Nucleus accumbens (tissue), 56 donors: ENCODE measurements around the gene SNAI3.

Experiments used
- DNase-seq, 56 donors: peaks; one replicate each; lab custom pipeline; 2025; lab: John Stamatoyannopoulos, UW

SNAI3 gene

DNA sequence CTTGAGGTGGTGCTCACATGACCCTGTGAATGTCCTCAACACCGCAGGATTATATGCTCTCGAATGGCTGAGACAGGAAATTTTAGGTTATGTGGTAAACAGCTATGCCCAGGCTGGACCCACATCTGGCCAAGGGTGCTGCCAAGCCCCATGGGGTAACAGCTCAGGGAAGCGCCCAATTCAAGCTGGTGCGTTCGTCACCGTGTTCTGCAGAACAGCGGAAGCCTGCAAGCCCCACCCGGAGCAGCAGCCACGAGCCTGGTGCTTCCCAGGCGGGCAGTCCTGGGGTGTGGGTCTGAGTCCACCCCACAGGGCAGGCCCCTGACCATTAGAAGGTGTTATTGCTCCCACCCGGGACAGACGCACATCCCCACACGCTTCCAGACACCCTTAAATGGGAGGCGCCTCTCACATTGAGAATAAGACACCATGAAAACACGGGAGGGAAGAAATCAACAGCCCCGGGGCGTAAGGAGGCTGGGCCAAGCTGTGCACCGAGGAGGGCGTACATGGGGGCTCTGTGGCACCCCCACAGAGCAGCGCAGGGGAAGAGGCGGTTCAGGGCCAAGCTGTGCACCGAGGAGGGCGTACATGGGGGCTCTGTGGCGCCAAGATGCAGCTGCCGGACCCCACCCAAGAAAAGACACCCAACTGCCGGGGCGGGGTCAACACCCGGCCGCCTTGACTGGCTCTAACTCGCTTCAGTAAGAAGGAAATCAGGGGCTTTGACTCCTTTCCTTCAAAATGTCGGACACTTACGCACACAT lies 32.5 kb downstream of the SNAI3 start:
- no peak for DNase-seq

DNA sequence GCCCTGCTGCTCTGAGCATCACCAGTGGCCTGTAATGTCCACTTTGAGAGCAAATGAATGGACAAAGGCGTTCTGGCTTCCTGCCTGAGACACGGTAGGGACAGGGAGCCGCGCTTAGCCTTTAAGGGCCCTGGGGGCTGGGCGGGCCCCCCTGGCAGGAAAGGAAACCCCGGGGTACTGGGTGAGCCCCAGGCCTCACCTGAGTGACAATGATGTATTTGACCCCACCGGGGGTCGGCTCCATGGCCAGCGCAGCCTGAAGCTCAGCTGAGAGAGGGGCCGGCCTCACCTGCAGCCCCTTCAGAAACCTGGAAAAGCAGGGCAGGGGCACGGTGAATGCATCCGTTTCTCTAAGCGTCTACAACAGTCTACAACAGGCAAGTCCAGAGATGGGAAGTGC lies 33.2 kb downstream of the SNAI3 start:
- DNase-seq, result no peak

DNA sequence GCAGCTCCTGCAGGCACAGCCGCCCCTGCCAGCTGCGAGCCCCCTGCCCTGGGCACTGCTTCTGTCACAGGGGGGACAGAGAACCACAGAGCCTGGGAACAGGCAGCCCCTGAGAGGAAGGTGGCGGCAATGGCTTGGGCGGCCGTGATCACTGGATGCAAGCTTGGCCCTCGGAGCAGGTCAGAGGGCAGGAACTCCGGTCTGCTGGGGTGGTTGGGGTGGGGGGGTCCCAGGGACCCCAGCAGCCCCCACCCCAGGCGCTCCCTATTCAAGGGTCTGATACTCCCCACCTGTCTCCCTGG lies 33.6 kb downstream of the SNAI3 start:
- no peak for DNase-seq

DNA sequence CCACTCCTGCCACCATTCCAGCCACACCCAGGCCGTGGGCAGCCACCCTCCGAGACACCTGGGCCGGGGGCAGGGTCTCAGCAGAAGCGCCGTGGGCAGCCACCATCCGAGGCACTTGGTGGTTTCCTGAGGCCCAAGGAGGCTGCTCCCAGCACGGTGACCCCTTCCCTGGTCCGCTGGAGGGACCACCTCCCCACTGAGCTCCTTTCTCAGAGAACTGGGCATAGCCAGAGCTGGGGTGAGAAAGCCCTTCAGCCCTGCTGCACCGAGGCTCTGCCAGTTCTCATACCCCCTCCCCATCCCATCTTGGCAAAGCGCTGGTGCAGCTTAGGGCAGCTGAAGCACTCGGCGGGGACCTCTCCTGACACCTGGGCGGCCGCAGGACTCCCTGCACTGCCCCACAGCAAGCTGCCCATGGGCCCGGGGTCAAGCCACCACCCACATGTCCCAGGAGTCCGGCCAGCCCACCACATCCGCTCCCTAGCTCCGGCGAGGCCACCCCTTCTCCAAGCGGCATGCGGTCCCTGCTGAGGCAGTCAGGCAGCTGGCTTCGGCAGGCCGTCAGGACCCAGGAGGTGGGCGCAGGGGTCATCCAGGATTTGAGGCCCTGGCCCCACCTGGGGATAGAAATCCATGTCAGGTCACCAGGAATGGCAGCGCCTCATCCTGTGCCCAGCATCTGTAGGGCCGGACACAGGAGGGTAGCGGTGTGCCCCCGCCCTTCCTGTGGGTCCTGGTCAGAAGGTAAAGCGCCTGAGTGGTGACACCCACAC lies 34.1 kb downstream of the SNAI3 start:
- DNase-seq, result no peak

DNA sequence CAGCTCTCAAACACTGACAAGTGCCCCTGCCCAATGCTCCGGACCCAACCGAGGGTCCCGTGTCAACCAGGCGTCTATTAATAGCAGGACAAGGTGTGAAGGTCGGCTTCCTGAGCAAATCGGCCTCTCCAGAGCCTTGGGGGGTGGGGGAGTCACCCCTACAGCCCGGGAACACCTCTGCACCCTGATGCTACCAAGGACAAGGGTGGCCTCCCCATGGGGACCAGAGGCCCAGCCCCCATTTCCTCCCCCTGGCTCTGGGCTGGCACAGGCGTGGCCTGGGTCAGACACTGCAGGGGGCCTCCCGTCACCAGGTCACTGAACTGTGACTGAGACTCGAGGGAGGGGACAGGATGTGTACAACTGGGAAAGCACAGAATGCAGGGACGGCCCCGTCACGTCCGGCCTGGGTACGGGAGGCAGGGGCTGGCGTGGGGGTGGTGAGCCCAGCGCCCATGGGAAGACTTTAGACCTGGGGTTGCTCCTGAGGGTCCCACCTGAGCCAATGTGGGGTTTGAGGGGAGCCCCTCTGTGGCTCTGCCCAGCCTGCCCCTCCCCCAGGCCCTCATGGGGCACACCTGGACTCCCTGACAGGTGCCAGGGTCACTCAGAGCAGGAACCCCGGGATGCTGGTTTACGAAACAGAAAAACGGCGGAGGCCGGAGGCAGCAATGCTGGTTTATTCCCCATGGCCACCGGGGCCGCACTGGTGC lies 34.9 kb downstream of the SNAI3 start:
- no peak for DNase-seq

DNA sequence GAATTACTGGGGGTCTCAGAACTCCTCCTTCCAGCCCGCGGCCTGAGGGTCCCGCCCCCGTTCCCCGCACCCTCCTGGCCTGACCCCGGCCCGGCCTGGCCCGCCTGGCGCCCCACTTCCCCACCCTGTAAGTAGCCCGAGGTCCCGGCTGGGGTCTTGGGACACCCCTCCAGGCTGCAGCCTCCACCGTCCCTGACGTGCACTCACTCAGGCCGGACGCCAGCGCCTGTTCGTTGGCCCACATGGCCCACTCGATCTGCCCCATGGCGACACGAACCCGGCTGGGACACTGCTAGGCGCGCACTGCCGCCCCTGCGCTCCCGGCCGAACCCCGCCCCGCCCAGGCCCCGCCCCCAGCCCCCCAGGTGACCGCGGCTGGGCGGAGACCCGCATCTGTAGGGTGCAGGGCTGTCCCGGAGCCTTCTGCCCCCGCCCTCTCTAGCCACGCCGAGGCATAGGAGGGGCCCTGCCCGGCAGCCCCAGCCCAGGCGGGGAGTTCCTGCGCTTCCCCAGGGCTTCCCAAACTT lies 35.5 kb downstream of the SNAI3 start, which contains the start of gene CYBA:
Gene CYBA (minus strand): TSS at position 305 of the 527 bp plus-strand sequence. CDS start 40 bp downstream, at position 265.
- DNase-seq, result peak in 28 of 56 donors; percentile 3 to 65 (median 20)

DNA sequence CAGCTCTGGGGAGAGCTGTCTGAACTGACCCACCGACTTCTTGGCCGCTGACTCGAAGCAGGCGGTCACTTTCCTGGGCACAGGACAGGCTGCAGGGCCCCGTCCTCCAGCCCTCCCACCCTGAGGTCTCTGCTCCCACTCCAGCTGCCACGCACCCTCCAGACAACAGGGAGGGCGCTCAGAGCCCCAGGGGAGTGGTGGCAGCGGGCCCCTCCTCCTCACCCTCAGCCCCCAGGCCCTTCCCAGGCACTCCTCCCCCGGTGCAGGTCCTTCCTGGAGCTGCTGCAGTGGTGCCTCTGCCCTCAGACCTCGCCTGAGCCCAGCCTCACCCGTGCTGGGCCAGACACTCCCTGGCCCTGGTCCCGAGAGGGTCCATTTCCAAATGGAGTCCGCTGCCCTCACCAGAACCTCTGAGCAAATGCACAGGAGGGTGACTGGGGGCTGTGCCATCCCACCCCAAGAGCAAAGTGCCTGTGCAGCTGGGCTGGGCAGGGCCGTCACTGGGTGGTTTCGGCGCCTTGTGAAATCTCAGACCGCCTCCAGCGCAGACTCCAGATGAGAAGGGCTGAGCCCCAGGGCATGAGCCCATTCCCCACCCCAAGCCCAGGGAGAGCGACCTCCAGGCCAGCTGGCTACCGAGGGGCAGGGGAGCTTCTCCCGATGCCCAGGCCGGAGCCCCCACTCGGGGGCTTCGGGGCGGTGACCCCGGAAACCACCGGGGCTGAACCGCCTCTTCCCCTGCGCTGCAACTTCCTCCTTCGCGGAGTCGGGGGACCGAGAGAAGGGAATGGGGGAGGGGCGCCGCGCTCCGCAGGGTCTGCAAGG lies 36.2 kb downstream of the SNAI3 start:
- peak in 5 of 56 donors; percentile 2 to 57 (median 30) for DNase-seq

DNA sequence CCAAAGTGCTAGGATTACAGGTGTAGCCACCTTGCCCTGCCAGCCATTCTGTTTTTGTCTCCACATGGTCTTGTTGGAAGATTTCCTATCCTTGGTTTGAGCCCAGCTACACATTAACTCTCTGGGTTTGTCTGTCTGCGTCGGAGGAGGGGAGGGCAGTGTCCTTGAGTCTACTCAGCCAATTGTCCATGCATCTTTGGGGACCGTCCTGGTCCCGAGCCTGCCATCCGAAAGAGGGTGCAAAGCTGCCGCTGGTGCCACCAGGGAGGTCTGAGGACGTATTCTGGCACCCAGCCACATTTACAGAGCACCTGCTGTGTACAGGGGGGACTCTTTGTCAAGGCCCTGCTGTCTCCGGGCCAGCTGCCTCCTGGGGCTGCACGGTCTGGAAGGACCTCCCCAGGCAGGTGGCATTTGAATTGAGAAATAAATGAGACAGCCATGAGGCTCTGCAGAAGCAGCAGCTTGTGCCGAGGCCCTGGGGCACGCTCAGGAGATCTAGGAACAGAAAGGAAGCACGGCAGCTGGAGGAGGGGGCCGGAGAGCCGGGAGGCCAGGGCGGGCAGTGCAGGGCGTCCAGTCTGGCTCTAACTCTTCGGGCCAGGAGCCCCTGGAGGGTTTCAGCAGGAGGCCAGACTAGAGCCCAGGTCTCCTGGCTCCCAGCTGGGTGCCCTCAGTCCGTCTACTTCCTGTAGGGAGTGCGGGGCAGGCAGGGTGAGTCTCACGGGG lies 36.9 kb downstream of the SNAI3 start:
- no peak for DNase-seq

DNA sequence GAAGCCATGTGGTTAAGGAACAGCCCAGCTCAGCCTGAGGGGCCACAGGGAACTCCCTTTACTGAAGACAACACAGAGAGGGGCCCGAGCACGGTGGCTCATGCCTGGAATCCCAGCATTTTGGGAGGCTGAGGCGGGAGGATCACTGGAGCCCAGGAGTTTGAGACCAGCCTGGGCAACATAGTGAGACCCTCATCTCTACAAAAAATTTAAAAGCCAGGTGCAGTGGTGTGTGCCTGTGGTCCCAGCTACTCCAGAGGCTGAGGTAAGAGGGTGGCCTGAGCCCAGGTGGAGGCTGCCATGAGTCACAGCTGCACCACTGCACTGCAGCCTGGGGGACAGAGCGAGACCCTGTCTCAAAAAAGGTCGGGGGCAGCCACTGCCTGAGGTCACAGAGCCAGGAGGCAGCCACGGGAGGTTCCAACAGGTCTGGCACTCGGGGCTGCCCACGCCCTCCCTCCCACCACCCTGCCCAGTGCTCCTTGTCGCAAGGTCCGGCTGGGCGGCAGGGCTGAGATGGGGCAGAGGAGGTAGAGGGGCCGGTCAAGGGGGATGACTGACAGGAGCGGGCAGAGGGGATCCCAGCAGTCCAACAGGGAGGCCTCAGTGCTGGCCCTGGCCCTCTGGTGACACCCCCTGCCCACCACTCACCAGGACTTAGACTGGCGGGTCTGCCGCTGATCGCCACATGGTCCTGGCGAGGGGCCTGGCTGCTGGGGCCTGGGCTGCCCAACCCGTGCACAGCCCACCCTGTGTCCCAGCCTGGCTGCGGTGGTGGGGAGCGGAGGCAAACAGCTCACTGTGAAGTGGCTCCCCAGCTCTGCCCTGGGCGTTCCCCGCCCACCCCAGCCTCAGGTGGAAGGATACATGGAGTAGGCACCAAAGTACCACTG lies 38.9 kb downstream of the SNAI3 start:
- DNase-seq, result no peak

DNA sequence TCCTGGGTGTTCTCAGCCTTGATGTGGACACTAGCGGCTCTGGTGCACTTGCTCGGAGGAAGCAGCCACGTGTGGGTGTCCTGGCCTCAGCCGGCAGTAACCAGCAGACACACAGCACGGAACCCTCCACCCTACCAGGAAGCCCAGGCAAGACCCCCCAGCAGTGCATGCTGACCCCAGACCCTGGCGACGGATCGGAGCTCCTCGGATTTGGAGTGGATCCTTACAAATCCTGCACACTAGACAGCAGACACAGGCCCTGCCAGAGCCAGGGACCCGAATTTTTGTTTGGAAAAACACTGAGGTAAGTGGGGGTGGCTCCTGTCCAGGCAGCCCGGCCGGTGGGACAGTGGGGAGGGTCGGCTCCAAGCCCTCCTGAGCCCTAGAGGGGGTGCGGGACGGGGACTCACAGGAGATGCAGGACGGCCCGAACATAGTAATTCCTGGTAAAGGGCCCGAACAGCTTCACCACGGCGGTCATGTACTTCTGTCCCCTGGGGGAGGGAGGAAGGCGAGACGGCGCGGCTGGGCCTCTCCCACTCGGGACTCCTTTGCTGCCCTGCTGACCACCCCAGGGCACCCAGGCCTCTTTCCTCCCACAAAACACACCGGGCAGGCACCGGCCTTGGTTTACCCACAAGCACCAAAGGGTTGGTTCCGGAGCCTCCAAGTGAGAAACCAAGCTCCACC lies 39.8 kb downstream of the SNAI3 start:
- DNase-seq, result no peak

DNA sequence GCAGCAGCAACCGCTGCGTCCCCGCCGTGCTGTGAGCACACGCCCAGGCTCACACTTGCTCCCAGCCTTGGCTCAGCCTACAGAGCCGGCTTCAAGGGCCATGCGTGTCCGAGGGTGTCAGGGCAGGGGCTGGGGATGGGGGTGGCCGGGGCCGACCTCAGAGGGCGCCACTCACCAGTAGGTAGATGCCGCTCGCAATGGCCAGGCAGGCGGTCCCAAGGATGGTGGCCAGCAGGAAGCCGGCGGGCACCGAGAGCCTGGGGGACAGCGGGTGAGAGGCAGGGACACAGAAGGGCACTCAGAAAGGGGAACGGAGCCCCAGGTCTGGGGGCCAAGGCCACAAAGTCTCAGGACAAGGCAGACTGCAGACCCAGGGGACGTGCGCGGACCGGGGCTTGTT lies 40.4 kb downstream of the SNAI3 start:
- no peak for DNase-seq

DNA sequence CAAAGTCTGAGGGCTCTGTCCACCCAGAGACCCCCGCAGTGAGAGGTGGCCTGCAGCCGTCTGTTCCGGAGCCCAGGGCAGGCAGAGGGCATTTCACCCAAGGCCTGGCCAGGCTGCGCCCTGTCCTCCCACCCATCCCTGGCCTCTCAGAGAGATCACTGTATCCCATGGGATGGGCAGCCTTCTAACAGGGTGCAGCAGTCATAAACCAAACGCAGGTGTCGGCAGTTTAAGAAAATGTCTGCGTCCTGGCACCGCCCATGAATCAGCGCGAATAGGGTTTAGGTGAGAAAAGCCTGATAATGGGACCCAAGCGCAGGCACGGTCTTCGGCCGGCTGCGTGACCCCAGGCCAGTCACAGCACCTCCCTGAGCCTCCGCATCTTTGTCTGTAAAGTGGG lies 40.9 kb downstream of the SNAI3 start:
- no peak for DNase-seq

DNA sequence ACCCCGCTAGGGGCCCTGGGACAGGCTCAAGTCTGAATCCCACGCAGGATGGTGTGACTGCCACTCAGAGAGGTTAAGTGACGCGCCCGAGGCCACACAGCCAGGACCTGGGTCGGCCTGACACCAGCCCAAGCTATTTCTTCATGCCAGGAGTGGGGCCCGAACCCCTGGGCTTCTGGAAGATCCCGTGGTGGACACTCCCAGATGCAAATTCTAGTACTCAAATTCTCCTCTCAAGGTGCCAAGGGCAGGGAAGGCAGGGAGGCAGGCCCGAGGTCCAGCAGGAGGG lies 42.7 kb downstream of the SNAI3 start:
- no peak for DNase-seq

DNA sequence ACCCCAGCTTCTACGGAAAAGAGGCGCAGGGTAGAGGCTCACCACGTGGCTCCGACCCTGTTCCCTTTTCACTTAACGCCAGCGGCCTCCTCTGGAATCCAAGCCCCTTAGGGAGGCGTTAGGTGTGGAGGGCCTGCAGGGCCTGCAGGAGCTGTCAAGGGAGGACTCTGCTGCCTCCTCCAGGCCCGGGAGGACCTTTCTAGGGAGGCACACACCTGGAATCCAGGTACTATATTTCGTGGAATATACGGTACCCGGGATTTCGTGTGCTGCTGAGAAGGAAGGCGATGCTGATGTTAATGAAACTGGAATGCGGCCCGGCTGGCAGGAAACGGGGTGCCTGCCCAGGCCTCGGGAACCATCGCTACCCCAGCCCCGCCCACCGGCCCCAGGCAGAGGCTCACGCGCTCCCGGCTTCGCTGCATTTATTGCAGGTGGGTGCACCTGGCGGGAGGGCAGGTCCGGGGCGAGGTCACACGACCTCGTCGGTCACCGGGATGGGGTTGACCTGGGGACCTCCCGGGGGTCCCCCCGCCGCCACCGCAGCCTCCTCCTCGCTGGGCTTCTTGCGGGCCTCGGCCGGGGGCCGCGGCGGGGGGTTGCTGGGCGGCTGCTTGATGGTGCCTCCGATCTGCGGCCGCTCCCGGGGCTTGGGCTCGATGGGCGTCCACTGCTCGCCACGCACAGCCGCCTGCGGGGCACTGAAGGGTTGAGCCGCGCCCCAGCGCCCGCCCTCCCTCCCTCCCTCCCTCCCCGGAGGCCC lies 43.2 kb downstream of the SNAI3 start:
- no peak for DNase-seq

DNA sequence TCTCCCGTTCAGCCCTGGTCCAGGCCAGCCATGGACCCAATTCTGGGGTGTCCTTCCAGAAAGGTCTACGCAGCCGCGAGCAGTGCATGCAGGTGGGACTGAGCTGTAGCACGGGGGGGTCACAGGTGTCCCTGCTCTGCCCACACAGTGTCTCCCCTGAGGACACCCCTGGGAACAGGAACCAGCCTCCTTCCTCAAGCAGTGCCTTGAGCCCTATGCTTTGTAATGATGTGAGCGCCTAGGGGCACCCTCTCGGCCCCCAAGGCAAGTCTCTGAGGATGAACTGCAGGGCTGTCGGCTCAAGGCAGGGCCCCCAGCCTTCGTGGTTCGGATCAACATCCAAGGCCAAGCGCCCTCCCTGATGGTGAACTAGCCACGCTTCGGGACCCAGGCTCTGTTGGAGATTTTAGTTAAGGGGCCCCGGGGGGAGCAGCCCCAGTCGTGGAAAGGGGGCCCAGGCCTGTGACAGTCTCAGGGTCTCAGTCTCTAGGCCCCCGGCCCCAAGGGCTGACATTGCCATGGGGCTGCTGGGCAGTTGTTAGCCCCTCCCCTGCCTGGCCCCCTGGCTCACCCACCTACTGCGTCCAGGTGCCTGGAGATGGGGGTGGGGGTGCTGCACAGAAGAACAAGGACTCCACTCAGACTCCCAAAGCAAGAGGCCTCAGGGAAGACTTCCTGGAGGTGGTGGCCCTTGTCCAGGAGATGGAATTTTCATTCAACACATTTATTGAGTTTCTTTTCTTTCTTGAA lies 45.6 kb downstream of the SNAI3 start:
- no peak for DNase-seq

DNA sequence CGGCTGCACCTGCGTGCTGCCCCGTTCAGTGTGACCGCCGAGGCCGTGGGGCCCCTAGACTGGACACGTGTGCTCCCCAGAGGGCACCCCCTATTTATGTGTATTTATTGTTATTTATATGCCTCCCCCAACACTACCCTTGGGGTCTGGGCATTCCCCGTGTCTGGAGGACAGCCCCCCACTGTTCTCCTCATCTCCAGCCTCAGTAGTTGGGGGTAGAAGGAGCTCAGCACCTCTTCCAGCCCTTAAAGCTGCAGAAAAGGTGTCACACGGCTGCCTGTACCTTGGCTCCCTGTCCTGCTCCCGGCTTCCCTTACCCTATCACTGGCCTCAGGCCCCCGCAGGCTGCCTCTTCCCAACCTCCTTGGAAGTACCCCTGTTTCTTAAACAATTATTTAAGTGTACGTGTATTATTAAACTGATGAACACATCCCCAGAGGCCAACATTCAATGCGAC lies 46.2 kb downstream of the SNAI3 start:
- DNase-seq, result no peak
